ENCODE results near the gene MALRD1.

DNA sequence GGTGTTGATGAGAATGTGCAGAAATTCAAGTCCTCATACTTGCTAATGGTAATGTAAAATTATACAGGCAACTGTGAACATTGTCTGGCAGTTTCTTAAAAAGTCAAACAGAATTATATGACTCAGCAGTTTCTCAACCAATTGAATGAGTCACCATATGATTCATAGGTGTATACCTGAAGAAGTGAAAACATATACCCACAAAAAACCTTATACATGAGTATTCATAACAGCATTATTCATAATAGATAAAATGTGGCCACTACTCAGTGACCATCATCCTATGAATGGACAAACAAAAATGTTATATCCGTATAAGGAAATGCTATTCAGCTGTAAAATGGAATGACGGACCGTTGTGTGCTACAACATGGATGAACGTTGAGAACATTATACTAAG lies 253.5 kb downstream of the MALRD1 start:
- TF ChIP-seq POLR2A (IDR thresholded peaks at IDR 0.05) = no peak
- TF ChIP-seq, protein P1, sequence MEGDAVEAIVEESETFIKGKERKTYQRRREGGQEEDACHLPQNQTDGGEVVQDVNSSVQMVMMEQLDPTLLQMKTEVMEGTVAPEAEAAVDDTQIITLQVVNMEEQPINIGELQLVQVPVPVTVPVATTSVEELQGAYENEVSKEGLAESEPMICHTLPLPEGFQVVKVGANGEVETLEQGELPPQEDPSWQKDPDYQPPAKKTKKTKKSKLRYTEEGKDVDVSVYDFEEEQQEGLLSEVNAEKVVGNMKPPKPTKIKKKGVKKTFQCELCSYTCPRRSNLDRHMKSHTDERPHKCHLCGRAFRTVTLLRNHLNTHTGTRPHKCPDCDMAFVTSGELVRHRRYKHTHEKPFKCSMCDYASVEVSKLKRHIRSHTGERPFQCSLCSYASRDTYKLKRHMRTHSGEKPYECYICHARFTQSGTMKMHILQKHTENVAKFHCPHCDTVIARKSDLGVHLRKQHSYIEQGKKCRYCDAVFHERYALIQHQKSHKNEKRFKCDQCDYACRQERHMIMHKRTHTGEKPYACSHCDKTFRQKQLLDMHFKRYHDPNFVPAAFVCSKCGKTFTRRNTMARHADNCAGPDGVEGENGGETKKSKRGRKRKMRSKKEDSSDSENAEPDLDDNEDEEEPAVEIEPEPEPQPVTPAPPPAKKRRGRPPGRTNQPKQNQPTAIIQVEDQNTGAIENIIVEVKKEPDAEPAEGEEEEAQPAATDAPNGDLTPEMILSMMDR (IDR thresholded peaks at IDR 0.05) = no peak

All from thyroid gland (tissue), 4 donors.